ENCODE measurements around the gene DGCR6L.
"Not testable (repeated sequence)": the region's sequence is repeated elsewhere in the genome, so short reads cannot be mapped to it uniquely, and the experiment has no call there.

The DGCR6L gene

GRCh38 chr22:20276468-20276867 is 43.4 kb downstream of the DGCR6L start:
- no peak overlapping the region for H3K27ac ChIP-seq
- no peaks in the 10 kb centered on the region for H3K9me3 ChIP-seq (ENCODE audit: control insufficient read depth, low read length)
- H3K79me2 ChIP-seq = no peaks in the 10 kb centered on the region
- no peak overlapping the region for H3K4me2 ChIP-seq (ENCODE audit: low read length)
- no peak overlapping the region for H3K9ac ChIP-seq
- no peak overlapping the region for H2AFZ ChIP-seq
- no peak overlapping the region for H3K4me3 ChIP-seq (ENCODE audit: low read depth, low read length)
- no peaks in the 10 kb centered on the region for H3K36me3 ChIP-seq (ENCODE audit: control insufficient read depth, insufficient read depth, low read length)
- TF ChIP-seq CTCF (IDR thresholded peaks at IDR 0.05) = no peak
- no peaks in the 10 kb centered on the region for H3K27me3 ChIP-seq (ENCODE audit: control insufficient read depth, insufficient read depth, low read length)
- H3K4me1 ChIP-seq = no peaks in the 10 kb centered on the region

GRCh38 chr22:20275836-20276235 is 44.0 kb downstream of the DGCR6L start:
- Histone ChIP-seq H3K27me3 (ENCODE audit: control insufficient read depth, insufficient read depth, low read length) (no peaks in the 10 kb centered on the region), H3K27ac (no peak overlapping the region), H3K36me3 (ENCODE audit: control insufficient read depth, insufficient read depth, low read length) (no peaks in the 10 kb centered on the region), H3K9ac (no peak overlapping the region), H3K9me3 (ENCODE audit: control insufficient read depth, low read length) (no peaks in the 10 kb centered on the region), H3K4me1 (no peaks in the 10 kb centered on the region), H3K4me2 (ENCODE audit: low read length) (no peak overlapping the region), H2AFZ (no peak overlapping the region), H3K4me3 (ENCODE audit: low read depth, low read length) (no peak overlapping the region), H3K79me2 (no peaks in the 10 kb centered on the region)
- no peak for TF ChIP-seq CTCF (IDR thresholded peaks at IDR 0.05)

DNA sequence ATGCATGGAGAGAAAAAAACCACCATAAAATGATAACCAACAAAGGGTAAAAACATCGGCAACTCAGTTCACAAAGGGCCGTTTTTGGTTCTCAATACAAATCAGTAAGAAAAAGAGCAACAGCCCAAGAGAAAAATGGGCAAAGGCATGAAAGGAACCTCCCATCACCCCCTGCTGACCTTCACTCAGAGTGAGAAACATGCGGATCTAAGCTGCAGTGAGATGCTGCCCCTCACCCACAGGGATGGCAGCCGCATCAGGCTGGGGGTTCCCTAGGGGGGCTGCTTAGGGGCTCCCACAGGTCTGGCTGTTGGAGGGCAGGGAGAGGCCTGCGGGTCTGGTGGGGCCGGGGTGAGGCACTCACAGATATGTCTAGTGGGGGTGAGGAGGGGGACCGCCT is 44.5 kb downstream of the DGCR6L start:
- not testable (repeated sequence) for H3K9me3 ChIP-seq (ENCODE audit: control insufficient read depth, low read length); H3K4me3 ChIP-seq (ENCODE audit: low read depth, low read length); H3K4me1 ChIP-seq; H2AFZ ChIP-seq; H3K4me2 ChIP-seq (ENCODE audit: low read length); H3K79me2 ChIP-seq; H3K27ac ChIP-seq; H3K27me3 ChIP-seq (ENCODE audit: control insufficient read depth, insufficient read depth, low read length); H3K9ac ChIP-seq; H3K36me3 ChIP-seq (ENCODE audit: control insufficient read depth, insufficient read depth, low read length)

DNA sequence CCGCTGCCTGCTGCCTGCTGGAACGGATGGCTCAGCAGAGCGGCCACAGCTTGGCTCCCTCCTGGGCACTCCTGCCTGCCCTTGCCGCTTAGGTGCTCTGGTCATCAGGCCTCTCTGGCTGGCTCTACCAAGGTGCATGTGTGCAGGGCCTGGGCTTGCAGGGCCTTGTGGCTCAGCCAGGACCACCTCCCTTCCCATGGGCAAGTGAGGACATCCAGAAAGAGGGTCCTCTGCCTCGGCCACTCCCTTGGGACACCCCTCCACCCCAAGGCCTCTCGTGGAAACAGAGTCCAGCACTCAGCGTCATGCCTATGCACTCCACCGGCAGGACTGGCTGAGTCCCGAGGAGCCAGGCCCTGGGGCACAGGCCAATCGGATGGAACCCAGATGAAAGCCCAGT is 45.5 kb downstream of the DGCR6L start:
- not testable (repeated sequence) for H2AFZ ChIP-seq; H3K36me3 ChIP-seq (ENCODE audit: control insufficient read depth, insufficient read depth, low read length); H3K4me2 ChIP-seq (ENCODE audit: low read length); H3K79me2 ChIP-seq; H3K27ac ChIP-seq; H3K9ac ChIP-seq; H3K4me3 ChIP-seq (ENCODE audit: low read depth, low read length); H3K4me1 ChIP-seq; H3K27me3 ChIP-seq (ENCODE audit: control insufficient read depth, insufficient read depth, low read length); H3K9me3 ChIP-seq (ENCODE audit: control insufficient read depth, low read length)

DNA sequence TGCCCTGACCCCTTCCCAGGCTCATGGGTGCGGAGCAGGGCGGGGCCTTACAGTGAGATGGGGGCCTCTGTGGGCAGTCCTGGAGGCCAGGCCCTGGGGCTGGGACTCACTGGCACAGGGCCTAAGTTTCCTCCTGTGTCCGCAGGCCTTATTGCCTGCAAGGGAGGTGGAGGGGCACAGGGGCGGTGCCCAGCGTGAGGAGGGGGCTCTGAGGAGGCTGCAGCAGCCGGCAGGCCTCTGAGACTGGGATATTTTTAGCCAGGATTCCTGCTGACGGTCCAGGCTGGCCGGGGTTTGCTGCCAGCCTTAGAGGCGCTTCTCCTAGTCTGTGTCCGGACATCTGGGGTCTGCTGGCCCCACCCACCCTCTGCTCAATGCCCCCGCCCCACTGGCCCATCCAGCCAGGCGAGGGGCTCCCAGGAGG is 46.1 kb downstream of the DGCR6L start:
- Histone ChIP-seq H3K36me3 (ENCODE audit: control insufficient read depth, insufficient read depth, low read length) (no peaks in the 10 kb centered on the region), H3K27me3 (ENCODE audit: control insufficient read depth, insufficient read depth, low read length) (no peaks in the 10 kb centered on the region), H3K4me1 (no peaks in the 10 kb centered on the region), H3K27ac (no peak overlapping the region), H2AFZ (no peak overlapping the region), H3K9me3 (ENCODE audit: control insufficient read depth, low read length) (no peaks in the 10 kb centered on the region), H3K4me3 (ENCODE audit: low read depth, low read length) (no peak overlapping the region), H3K79me2 (no peaks in the 10 kb centered on the region), H3K4me2 (ENCODE audit: low read length) (no peak overlapping the region), H3K9ac (no peak overlapping the region)
- TF ChIP-seq CTCF (IDR thresholded peaks at IDR 0.05) = no peak

DNA sequence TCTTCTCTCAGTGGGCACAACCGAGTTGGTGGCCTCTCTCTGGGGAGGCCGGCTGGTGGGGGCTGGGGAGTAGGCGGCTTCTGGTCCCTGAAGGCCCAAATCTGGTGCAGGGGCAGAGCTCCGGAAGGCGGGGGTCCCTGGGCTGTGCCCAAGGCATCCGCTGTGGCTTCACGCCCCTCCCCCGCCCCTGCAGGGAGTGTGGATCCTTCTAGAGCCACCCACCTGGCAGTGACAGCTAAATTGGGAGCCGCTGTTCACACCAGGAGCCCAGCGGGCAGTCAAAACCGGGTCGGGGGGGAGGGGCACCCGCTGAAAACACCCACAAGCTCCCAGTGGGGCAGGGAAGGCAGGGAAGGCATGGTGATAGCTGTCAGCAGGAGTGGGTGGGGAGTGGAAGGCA is 47.2 kb downstream of the DGCR6L start:
- H3K4me3 ChIP-seq (ENCODE audit: low read depth, low read length) = no peak overlapping the region
- no peak overlapping the region for H2AFZ ChIP-seq
- H3K9ac ChIP-seq = no peak overlapping the region
- no peaks in the 10 kb centered on the region for H3K27me3 ChIP-seq (ENCODE audit: control insufficient read depth, insufficient read depth, low read length)
- H3K27ac ChIP-seq = no peak overlapping the region
- no peaks in the 10 kb centered on the region for H3K4me1 ChIP-seq
- TF ChIP-seq CTCF (IDR thresholded peaks at IDR 0.05) = no peak
- H3K79me2 ChIP-seq = no peaks in the 10 kb centered on the region
- no peaks in the 10 kb centered on the region for H3K9me3 ChIP-seq (ENCODE audit: control insufficient read depth, low read length)
- H3K4me2 ChIP-seq (ENCODE audit: low read length) = no peak overlapping the region
- H3K36me3 ChIP-seq (ENCODE audit: control insufficient read depth, insufficient read depth, low read length) = no peaks in the 10 kb centered on the region
